GM12878 (cell line): ENCODE data around the gene CANX. TPM values are rescaled to one million over a fixed set of nuclear protein-coding genes. Genes with fewer than 3 reads are reported as not detected.

Source experiments
- DPF2 ChIP-seq: fragments of 450-650 bp; IDR thresholded peaks from 2 replicates; pipeline ENCODE4 v1.6.1; 2017; ENCODE audit warnings: mild to moderate bottlenecking
- NR2F1 ChIP-seq: fragments of 450-650 bp; conservative IDR thresholded peaks from 2 replicates; pipeline ENCODE4 v1.6.1; 2017; ENCODE audit warnings: mild to moderate bottlenecking
- PAX8 ChIP-seq: fragments of 450-650 bp; IDR thresholded peaks from 2 replicates; pipeline ENCODE4 v1.6.1; 2017; ENCODE audit warnings: mild to moderate bottlenecking, moderate library complexity
- RBBP5 ChIP-seq: fragments of 200-600 bp; sonication (generic); conservative IDR thresholded peaks from 2 replicates; pipeline ENCODE4 v1.6.1; 2016
- SRF ChIP-seq, 2 experiments: IDR thresholded peaks; 2 replicates each; pipeline ENCODE4 v1.6.1; 2011; ENCODE audit warnings: low read depth in 2 of 2, low read length in 2 of 2, mild to moderate bottlenecking in 1 of 2, moderate library complexity in 1 of 2
- SUZ12 ChIP-seq: fragments of 200-600 bp; sonication (generic); IDR thresholded peaks from one replicate; pipeline ENCODE4 v1.6.1; 2018; ENCODE audit warnings: antibody characterized with exemption, mild to moderate bottlenecking; ENCODE audit not compliant: unreplicated experiment
- TBL1XR1 ChIP-seq: IDR thresholded peaks from 2 replicates; pipeline ENCODE4 v1.6.1; 2012; ENCODE audit warnings: low read depth, low read length, improper control_type of control experiment
- ZNF384 ChIP-seq: IDR thresholded peaks from 2 replicates; pipeline ENCODE4 v1.6.1; 2012; ENCODE audit warnings: low read depth, mild to moderate bottlenecking, low read length, improper control_type of control experiment, borderline replicate concordance
- polyA plus RNA-seq, 11 experiments: library from polyadenylated mRNA; depleted of rRNA in 4 of 11; unstranded in 6 of 11; stranded (reverse) in 5 of 11; fragments of >200 nt; fragmentation: Nextera tagmentation in 4 of 11; fragmentation: Illumina TruSeq in 1 of 11; extraction: Ambion mirVana in 4 of 11; extraction: Trizol in 1 of 11; gene quantifications; 1 replicate in 1 of 11; 2 replicates in 10 of 11; pipeline versions ENCODE4 v1.2.1 to v1.2.3, GENCODE V29; 2011 to 2016; ENCODE audit warnings: inconsistent platforms in 2 of 11, missing spikeins in 2 of 11, low read depth in 1 of 11
- total RNA-seq, 4 experiments: library from RNA; depleted of rRNA in 3 of 4; stranded (reverse); fragments of >200 nt in 3 of 4; fragmentation: Illumina TruSeq in 1 of 4; extraction: Trizol in 1 of 4; gene quantifications; 2 replicates each; pipeline versions ENCODE4 v1.2.1 to v1.2.3, GENCODE V29; 2013 to 2021
- TF ChIP-seq, protein P1 (sequence below): fragments of 450-650 bp; IDR thresholded peaks from 2 replicates; pipeline ENCODE4 v1.6.1; 2014; ENCODE audit warnings: mild to moderate bottlenecking
- TF ChIP-seq, protein P2 (sequence below): IDR thresholded peaks from 2 replicates; pipeline ENCODE4 v1.6.1; 2011; ENCODE audit warnings: low read depth, mild to moderate bottlenecking, low read length, moderate library complexity, borderline replicate concordance; ENCODE audit errors: extremely low read depth
- TF ChIP-seq, protein P3 (sequence below): IDR thresholded peaks from 2 replicates; pipeline ENCODE4 v1.6.1; 2012; ENCODE audit warnings: low read depth, low read length, improper control_type of control experiment
- TF ChIP-seq, protein P4 (sequence below): fragments of 450-650 bp; IDR thresholded peaks from 2 replicates; pipeline ENCODE4 v1.6.1; 2017; ENCODE audit warnings: mild to moderate bottlenecking, low read depth, inconsistent platforms; ENCODE audit not compliant: poor library complexity, severe bottlenecking

CANX gene
- total and polyA plus RNA-seq, 10 of the 15 experiments (the other 5 are each of a cell fraction or from before 2014, with no cell fraction given): 78.2 to 602 (median 412) TPM

DNA sequence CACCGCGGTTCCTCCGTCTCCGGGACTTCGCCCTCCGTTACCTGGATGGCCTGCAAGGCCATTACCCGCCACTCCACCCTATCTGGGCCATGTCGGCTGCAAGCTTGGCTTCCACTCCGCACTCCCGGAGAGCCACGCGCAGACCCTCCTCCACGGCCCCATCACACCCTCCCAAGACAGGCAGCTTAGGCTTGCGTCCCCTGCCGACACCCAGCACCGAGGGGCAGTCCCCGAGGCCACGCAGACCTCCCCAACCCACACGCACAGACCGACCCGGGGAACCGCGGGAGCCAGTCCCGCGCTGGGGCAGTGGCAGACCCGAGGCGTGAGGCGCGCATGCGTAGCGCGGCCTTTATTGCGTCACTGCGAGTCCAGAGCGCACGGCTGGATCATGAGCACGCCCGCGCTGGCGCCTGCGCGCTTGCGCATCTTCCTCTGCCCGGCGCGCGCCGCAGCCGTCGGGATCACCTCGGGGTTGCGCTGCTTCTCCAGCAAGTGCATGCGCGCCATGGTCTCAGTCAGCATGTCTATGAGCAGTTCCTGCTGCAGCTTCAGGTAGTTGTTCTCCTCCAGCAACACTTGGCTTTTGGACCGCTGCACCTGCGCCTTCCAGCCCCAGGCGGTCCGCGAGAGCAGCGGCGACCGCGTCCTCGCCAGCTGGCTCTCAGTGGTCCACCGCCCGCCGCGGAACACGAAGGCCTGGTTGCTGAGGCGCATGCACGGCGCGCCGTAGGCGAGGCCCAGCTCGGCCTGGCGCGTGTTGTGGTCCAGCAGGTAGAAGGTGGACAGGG, 20.3 kb upstream of the CANX start (continued):
- TF ChIP-seq TBL1XR1 (no peak), NR2F1 (0 out of 2 replicates have a peak, but pooled peaks have one; percentile 8), SRF (IDR thresholded peaks at IDR 0.05; ENCODE audit: low read depth in 2 of 2, low read length in 2 of 2) (0 out of 4 replicates have a peak, but pooled peaks of 1 of the 2 experiments have one; percentile 2), PAX8 (no peak), SUZ12 (no peak), ZNF384 (no peak), DPF2 (peak; percentile 68; the same call in 1 of the 2 replicates), RBBP5 (no peak)
- TF ChIP-seq, protein P1, sequence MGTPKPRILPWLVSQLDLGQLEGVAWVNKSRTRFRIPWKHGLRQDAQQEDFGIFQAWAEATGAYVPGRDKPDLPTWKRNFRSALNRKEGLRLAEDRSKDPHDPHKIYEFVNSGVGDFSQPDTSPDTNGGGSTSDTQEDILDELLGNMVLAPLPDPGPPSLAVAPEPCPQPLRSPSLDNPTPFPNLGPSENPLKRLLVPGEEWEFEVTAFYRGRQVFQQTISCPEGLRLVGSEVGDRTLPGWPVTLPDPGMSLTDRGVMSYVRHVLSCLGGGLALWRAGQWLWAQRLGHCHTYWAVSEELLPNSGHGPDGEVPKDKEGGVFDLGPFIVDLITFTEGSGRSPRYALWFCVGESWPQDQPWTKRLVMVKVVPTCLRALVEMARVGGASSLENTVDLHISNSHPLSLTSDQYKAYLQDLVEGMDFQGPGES: no peak
- TF ChIP-seq, protein P2, sequence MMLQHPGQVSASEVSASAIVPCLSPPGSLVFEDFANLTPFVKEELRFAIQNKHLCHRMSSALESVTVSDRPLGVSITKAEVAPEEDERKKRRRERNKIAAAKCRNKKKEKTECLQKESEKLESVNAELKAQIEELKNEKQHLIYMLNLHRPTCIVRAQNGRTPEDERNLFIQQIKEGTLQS: no peak
- TF ChIP-seq, protein P3, sequence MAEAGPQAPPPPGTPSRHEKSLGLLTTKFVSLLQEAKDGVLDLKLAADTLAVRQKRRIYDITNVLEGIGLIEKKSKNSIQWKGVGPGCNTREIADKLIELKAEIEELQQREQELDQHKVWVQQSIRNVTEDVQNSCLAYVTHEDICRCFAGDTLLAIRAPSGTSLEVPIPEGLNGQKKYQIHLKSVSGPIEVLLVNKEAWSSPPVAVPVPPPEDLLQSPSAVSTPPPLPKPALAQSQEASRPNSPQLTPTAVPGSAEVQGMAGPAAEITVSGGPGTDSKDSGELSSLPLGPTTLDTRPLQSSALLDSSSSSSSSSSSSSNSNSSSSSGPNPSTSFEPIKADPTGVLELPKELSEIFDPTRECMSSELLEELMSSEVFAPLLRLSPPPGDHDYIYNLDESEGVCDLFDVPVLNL: 0 out of 2 replicates have a peak, but pooled peaks have one; percentile 3
- TF ChIP-seq, protein P4, sequence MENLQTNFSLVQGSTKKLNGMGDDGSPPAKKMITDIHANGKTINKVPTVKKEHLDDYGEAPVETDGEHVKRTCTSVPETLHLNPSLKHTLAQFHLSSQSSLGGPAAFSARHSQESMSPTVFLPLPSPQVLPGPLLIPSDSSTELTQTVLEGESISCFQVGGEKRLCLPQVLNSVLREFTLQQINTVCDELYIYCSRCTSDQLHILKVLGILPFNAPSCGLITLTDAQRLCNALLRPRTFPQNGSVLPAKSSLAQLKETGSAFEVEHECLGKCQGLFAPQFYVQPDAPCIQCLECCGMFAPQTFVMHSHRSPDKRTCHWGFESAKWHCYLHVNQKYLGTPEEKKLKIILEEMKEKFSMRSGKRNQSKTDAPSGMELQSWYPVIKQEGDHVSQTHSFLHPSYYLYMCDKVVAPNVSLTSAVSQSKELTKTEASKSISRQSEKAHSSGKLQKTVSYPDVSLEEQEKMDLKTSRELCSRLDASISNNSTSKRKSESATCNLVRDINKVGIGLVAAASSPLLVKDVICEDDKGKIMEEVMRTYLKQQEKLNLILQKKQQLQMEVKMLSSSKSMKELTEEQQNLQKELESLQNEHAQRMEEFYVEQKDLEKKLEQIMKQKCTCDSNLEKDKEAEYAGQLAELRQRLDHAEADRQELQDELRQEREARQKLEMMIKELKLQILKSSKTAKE: no peak
